ENCODE data around the gene CDCA7.
"Not testable (repeated sequence)": the region's sequence is repeated elsewhere in the genome, so short reads cannot be mapped to it uniquely, and the experiment has no call there.

Gene CDCA7

DNA sequence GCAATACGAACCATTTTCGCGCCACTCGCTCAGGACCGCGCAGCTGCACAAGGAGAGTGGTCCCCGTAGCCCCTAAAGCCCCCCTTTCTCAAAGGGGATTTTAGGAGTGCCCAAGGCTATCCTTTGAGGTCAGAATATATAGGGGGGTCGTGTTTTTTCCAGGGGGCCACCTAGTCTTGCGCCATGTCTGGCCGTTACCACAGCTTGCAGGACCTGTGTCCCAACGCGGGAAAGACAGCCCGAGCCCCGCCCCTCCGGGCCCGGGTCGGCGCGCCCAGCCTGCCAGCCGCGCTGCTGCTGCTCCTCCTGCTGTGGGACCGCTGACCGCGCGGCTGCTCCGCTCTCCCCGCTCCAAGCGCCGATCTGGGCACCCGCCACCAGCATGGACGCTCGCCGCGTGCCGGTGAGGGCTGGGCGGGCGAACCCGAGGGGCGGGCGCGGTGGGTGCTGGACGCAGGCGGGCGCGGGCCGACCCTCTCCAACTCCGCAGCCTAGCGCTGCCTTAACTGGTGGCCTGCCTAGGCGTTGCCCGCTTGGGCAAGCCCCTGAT lies at the start of gene CDCA7:
Gene CDCA7 (plus strand): TSS at position 291 of the 550 bp plus-strand sequence. CDS start 92 bp downstream, at position 383.
- DNase-seq: no peak

DNA sequence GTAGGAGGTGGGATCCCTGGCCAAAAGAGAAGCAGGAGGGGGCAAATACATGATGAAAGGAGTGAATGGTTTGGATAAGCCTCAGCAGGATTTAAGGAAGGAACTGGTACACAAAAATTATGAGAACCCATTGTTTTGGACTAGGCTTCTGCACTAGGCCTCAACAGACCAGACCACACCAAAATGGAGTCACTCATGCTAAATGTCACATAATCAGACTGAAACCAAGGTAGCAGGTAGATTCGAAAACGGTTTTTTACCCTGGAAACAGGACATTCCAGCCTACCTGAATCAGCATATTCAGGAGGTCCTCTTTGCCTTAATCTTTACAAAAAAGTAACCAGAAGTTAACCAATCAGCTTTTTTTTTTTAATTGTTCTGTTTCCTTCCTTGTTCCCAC lies 49.4 kb upstream of the CDCA7 start:
- DNase-seq: no peak

DNA sequence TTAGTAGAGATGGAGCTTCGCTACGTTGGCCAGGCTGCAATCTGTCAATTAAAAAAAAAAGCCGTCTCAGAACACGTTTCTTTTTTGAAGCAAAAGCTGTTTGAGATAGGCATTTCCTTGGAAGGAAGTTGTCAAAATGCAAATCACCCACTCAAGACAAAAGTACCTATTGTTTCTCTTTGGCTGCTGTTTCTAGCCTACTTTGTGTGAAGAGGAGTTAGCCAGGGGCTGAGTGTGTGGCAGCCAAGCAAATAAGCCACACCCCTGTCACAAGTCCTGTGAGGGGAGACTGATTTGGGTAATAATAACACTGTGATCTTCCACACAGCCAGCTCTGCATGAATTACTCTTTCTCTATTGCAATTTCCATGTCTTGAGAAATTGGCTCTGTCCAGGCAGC lies 47.4 kb upstream of the CDCA7 start:
- no peak for DNase-seq

GRCh38 chr2:173309370-173309769 lies 45.3 kb upstream of the CDCA7 start:
- not testable (repeated sequence) for DNase-seq

DNA sequence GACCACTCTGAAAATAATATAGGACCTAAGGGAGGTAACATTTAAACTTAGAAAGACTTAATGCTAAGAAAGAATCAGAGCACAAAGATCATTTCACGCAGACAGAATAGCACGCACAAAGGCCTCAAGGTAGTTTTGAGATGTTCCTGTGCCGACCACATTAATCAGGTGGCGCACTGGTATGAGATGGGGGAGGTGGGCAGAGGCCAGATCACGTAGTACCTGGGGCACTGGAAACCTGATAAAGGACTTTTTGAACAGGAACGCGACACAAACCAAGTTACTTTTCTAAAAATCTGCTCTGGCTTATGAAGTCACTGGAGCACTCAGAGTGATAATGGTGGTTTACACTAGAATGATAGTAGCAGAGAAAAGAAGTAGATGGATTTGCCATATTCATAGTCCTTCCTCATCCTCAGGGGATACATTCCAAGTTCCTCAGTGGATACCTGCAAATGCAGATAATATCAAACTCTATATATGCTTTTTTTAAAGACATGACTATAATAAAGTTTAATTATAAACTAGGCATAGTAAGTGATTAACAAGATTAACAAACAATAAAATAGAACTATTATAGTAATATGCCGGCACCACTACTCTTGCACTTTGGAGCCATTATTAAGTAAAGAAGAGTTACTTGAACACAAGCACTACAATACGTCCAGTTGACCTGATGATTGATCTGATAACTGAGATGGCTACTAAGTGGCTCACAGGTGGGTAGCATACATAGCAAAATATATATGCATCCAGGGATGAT lies 42.6 kb upstream of the CDCA7 start:
- DNase-seq: no peak

GRCh38 chr2:173323371-173323770 lies 31.3 kb upstream of the CDCA7 start:
- DNase-seq: no peak

DNA sequence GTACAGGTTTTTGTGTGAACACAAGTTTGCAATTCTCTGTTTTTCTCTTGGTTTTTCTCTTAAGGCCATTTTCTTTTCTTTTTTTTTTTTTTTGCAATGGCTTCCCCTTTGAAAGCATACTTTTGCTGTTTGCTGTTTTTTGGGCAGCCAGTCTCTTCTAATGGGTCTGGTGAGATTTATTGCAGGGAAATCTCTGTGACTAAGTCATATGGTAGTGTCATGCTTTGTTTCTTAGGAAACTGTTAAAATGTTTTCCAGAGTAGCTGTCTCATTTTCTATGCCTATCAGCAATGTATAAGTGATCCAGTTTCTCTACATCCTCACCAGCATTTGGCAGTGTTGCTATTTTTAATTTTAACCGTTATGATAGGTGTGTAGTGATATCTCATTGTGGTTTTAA lies 27.9 kb upstream of the CDCA7 start:
- no peak for DNase-seq

DNA sequence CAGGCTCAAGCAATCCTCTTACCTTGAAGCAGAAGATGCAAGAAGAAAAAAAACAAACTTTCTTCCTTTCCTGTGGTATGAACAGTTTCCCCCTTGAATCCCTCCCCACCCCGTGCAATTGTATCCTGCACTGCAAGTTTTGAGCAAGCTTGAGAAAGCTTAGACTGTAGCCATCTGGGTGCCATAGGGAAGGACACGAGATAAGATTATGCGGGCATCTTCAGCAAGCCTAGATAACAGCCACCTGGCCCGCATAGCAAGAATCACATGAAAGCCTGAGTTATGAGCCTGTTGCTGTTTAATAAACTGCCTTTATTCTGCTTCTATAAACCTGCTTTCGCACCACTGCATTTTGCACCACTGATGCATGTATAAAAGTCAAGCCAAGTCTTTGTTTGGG lies 27.3 kb upstream of the CDCA7 start:
- no peak for DNase-seq

GRCh38 chr2:173333003-173333402 lies 21.7 kb upstream of the CDCA7 start:
- DNase-seq: not testable (repeated sequence)

- no peak for DNase-seq
Observed at GRCh38 chr2:173339807-173340206, 14.9 kb upstream of the CDCA7 start.

DNA sequence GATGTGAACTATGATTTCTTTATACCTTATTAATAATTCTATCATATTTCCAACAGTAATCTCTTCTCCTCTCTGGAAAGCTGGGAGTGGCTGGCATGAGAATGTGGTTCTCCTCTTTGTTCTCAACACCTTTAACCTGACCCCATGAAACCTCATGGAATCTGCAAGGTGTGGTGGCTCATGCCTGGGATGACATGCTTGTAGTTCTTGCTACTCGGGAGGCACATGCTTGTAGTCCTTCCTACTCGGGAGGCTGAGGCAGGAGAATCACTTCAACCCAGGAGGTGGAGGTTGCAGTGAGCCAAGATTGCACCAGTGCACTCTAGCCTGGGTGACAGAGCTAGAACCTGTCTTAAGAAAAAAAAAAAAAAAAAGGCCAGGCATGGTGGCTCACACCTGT lies 10.8 kb upstream of the CDCA7 start:
- DNase-seq: no peak

DNA sequence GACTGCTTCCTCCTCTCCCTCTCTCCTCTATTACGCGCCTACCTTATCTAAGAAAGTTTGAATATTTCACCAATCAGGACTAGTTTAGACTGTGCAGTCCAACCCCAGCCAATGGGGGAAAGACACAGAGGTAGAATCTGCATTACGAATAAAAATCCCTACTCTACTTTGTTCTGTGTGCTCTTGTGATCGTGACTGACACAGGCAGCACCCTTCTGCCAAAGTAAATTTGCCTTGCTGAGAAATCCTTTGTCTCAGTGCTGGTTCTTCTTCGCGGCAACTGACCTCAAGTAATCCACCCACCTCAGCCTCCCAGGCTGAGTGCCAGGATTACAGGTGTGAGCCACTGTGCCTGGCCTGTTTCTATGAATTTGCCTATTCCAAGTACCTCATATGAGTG lies 8.6 kb upstream of the CDCA7 start:
- no peak for DNase-seq

- peak; percentile 100 for DNase-seq
Observed at GRCh38 chr2:173347305-173348168, 7.1 kb upstream of the CDCA7 start.

- no peak for DNase-seq
Observed at GRCh38 chr2:173349287-173349686, 5.4 kb upstream of the CDCA7 start.

DNA sequence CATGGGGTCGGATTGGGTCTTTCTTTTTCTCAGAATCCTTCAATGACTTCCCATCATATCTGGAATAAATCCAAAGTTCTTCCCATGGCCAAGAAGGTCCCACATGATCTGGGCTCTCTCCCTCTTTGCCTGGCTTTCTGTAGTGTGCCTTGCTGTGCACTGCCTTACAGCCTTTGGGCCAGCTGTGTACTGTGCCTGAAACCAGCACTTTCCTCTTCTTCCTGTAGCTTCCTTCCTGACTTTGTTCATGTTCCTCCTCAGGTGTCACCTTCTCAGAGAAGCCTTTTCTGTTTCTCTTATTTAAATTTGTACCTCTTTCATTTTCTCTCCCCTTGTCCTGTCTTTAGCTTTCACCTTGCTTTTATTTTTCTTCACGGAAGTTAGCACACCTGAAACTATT lies 4.3 kb upstream of the CDCA7 start:
- no peak for DNase-seq

- DNase-seq: no peak
Observed at GRCh38 chr2:173351879-173352278, 2.8 kb upstream of the CDCA7 start.

GRCh38 chr2:173353556-173353955 lies 1.1 kb upstream of the CDCA7 start:
- DNase-seq: no peak

- DNase-seq: no peak
Observed at GRCh38 chr2:173354073-173354581, 545 bp upstream of the CDCA7 start.

GRCh38 chr2:173355132-173355865 lies 627 bp downstream of the CDCA7 start:
- DNase-seq: no peak

- no peak for DNase-seq
Observed at GRCh38 chr2:173355866-173356508, 1.3 kb downstream of the CDCA7 start.

DNA sequence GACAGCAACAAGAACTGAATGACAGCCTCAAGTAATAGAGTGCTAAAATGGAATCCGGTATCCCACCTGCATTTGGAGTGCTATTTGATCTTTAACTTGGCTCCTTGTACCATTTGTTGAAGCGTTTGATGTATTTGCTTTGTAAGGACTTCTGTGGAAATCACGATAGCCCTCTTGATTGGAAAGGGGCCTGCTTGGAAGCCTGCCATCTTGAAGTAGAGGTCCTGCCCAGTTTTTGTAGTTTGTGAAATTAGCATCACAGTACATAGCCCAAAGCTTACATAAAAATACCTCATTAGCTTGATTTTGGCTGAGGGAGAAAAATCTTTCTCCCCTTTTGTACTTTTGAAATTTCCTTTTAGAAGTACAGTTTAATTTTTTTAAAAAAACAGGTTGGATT lies 2.7 kb downstream of the CDCA7 start:
- no peak for DNase-seq

GRCh38 chr2:173358616-173359015 lies 3.9 kb downstream of the CDCA7 start:
- DNase-seq: no peak
